A549 (cell line): ENCODE measurements around the gene MORN1. TPM values are rescaled to one million over a fixed set of nuclear protein-coding genes. Genes with fewer than 3 reads are reported as not detected.

Source experiments
- ATAC-seq, 2 experiments: fragments of 200-7000 bp in 1 of 2; fragments of >200 bp in 1 of 2; cut with Nextera tagmentation in 1 of 2; cut with Tn5 transposase in 1 of 2; 3 replicates each; pipeline versions ENCODE4 v1.8.0 to v1.9.1; 2018 to 2020; ENCODE audit warnings: mild to moderate bottlenecking in 1 of 2, moderate library complexity in 1 of 2
- CTCF ChIA-PET: fragments of 300-600 bp; sonication (Branson Sonifier 250); formaldehyde crosslinking; extraction: SDS; loops from one replicate; lab custom pipeline; 2021; ENCODE audit warnings: antibody characterized with exemption, inconsistent platforms; lab: Yijun Ruan, JAX
- POLR2A ChIA-PET: fragments of 350-600 bp; formaldehyde crosslinking; extraction: SDS; loops from one replicate; lab custom pipeline; 2021; ENCODE audit warnings: antibody characterized with exemption, inconsistent platforms; lab: Yijun Ruan, JAX
- DNase-seq, 2 experiments: peaks; one replicate each; pipeline versions ENCODE4 v3.0.0 to v3.0.0-alpha.2; 2011 to 2016; ENCODE audit warnings: low read depth in 1 of 2, low spot score in 1 of 2
- FAIRE-seq: peaks from 2 replicates; lab custom pipeline; 2011; peaks lifted over from hg19 to GRCh38; lab: Jason Lieb, UNC
- H3K27ac ChIP-seq, 2 experiments: fragments of >200 bp; sonication (Bioruptor Twin); formaldehyde crosslinking; 3 replicates each; pipeline ENCODE4 v1.5.1; 2016 to 2017
- H3K4me1 ChIP-seq: fragments of >200 bp; sonication (Bioruptor Twin); formaldehyde crosslinking; 3 replicates; pipeline ENCODE4 v1.6.1; 2016
- H3K4me2 ChIP-seq: fragments of >200 bp; sonication (Bioruptor Twin); formaldehyde crosslinking; 3 replicates; pipeline ENCODE4 v1.6.1; 2016
- H3K4me3 ChIP-seq: fragments of >200 bp; sonication (Bioruptor Twin); formaldehyde crosslinking; 3 replicates; pipeline ENCODE4 v1.5.1; 2016
- H3K9me3 ChIP-seq: fragments of >200 bp; sonication (Bioruptor Twin); formaldehyde crosslinking; 3 replicates; pipeline ENCODE4 v1.6.1; 2016
- CBX8 ChIP-seq: fragments of 200-600 bp; sonication (generic); IDR thresholded peaks from 2 replicates; pipeline ENCODE4 v1.6.1; 2016
- EHMT2 ChIP-seq: fragments of 200-600 bp; sonication (generic); IDR thresholded peaks from 2 replicates; pipeline ENCODE4 v1.6.1; 2016; ENCODE audit warnings: antibody characterized with exemption, low read depth, mild to moderate bottlenecking, moderate library complexity
- EP300 ChIP-seq, 2 experiments: fragments of >200 bp; sonication (Bioruptor Twin); formaldehyde crosslinking; IDR thresholded peaks; 2 replicates in 1 of 2; 3 replicates in 1 of 2; pipeline ENCODE4 v1.6.1; 2016 to 2017
- FOSL2 ChIP-seq, 2 experiments: fragments of 450-650 bp in 1 of 2; fragments of >200 bp in 1 of 2; sonication (Bioruptor Twin) in 1 of 2; formaldehyde crosslinking; IDR thresholded peaks; 2 replicates each; pipeline versions ENCODE4 v1.5.0 to v1.6.1; 2016 to 2020; ENCODE audit warnings: mild to moderate bottlenecking in 1 of 2, moderate library complexity in 1 of 2
- HOXB5 ChIP-seq: fragments of 250-450 bp; sonication (Bioruptor Pico); IDR thresholded peaks from 2 replicates; pipeline ENCODE4 v1.5.0; 2020; ENCODE audit warnings: mild to moderate bottlenecking, moderate library complexity
- JUNB ChIP-seq: fragments of >200 bp; sonication (Bioruptor Twin); formaldehyde crosslinking; IDR thresholded peaks from 2 replicates; pipeline ENCODE4 v1.6.1; 2016
- KDM5A ChIP-seq: fragments of 200-600 bp; sonication (generic); IDR thresholded peaks from 2 replicates; pipeline ENCODE4 v1.6.1; 2016; ENCODE audit warnings: antibody characterized with exemption, mild to moderate bottlenecking
- MAFK ChIP-seq: fragments of 450-650 bp; IDR thresholded peaks from 2 replicates; pipeline ENCODE4 v1.6.1; 2014; ENCODE audit not compliant: partially characterized antibody
- MYC ChIP-seq: IDR thresholded peaks from 2 replicates; pipeline ENCODE4 v1.6.1; 2012; ENCODE audit warnings: mild to moderate bottlenecking, inconsistent platforms, low read length, improper control_type of control experiment, borderline replicate concordance
- NR3C1 ChIP-seq: fragments of >200 bp; sonication (Bioruptor Twin); formaldehyde crosslinking; IDR thresholded peaks from 3 replicates; pipeline ENCODE4 v1.6.1; 2017
- PHF8 ChIP-seq: fragments of 200-600 bp; sonication (generic); IDR thresholded peaks from 2 replicates; pipeline ENCODE4 v1.6.1; 2016; ENCODE audit warnings: low read depth, mild to moderate bottlenecking, antibody characterized with exemption, moderate library complexity, borderline replicate concordance
- POLR2A ChIP-seq: IDR thresholded peaks from 2 replicates; pipeline ENCODE4 v1.6.1; 2012; ENCODE audit warnings: mild to moderate bottlenecking, low read length
- RARB ChIP-seq: fragments of 250-450 bp; sonication (Bioruptor Pico); IDR thresholded peaks from 2 replicates; pipeline ENCODE4 v1.8.0; 2021; ENCODE audit warnings: mild to moderate bottlenecking, moderate library complexity
- RFX5 ChIP-seq: fragments of 450-650 bp; IDR thresholded peaks from 2 replicates; pipeline ENCODE4 v1.7.1; 2014; ENCODE audit warnings: antibody characterized with exemption, mild to moderate bottlenecking, moderate library complexity
- SREBF2 ChIP-seq: fragments of 450-650 bp; IDR thresholded peaks from 2 replicates; pipeline ENCODE4 v1.6.1; 2014; ENCODE audit warnings: mild to moderate bottlenecking, moderate library complexity
- ZC3H11A ChIP-seq: fragments of 450-650 bp; IDR thresholded peaks from 2 replicates; pipeline ENCODE4 v1.6.1; 2014; ENCODE audit warnings: antibody characterized with exemption, mild to moderate bottlenecking
- ZNF302 ChIP-seq: fragments of 250-450 bp; sonication (Bioruptor Pico); IDR thresholded peaks from 2 replicates; pipeline ENCODE4 v1.9.0; 2021; ENCODE audit warnings: inconsistent platforms, mild to moderate bottlenecking, moderate library complexity
- ZSCAN20 ChIP-seq: fragments of 250-450 bp; sonication (Bioruptor Pico); IDR thresholded peaks from 2 replicates; pipeline ENCODE4 v1.8.0; 2022; ENCODE audit warnings: mild to moderate bottlenecking, moderate library complexity
- WGBS: methylation state at CpG from one replicate; pipeline ENCODE4 v1.1.6; 2017; ENCODE audit errors: missing lambda C conversion rate; 5-methylcytosine and 5-hydroxymethylcytosine counted together
- polyA plus RNA-seq, 4 experiments: library from polyadenylated mRNA; depleted of rRNA in 3 of 4; stranded (reverse); fragments of >200 nt; fragmentation: RNase III in 1 of 4; extraction: RNeasy Plus Mini Kit Qiagen cat#74134 plus additional on column Dnase treatment in 1 of 4; gene quantifications; 2 replicates in 3 of 4; 3 replicates in 1 of 4; pipeline ENCODE4 v1.2.3, GENCODE V29; 2011 to 2017
- TF ChIP-seq, protein P1 (sequence below): fragments of 200-600 bp; sonication (generic); IDR thresholded peaks from 2 replicates; pipeline ENCODE4 v1.6.1; 2016; ENCODE audit warnings: antibody characterized with exemption, mild to moderate bottlenecking, moderate library complexity
- TF ChIP-seq, protein P2 (sequence below): IDR thresholded peaks from 2 replicates; pipeline ENCODE4 v1.6.1; 2012; ENCODE audit warnings: low read depth, borderline replicate concordance
- TF ChIP-seq, protein P3 (sequence below): fragments of >200 bp; sonication (Bioruptor Twin); formaldehyde crosslinking; IDR thresholded peaks from 2 replicates; pipeline ENCODE4 v1.6.1; 2016
- TF ChIP-seq, protein P4 (sequence below): fragments of 250-450 bp; sonication (Bioruptor Pico); IDR thresholded peaks from 2 replicates; pipeline ENCODE4 v1.5.0; 2020; ENCODE audit warnings: low read depth, mild to moderate bottlenecking, moderate library complexity

The MORN1 gene
- polyA plus RNA-seq, 2 of the 4 experiments (the other 2 are of a cell fraction), result 6.9 to 8.9 TPM

DNA sequence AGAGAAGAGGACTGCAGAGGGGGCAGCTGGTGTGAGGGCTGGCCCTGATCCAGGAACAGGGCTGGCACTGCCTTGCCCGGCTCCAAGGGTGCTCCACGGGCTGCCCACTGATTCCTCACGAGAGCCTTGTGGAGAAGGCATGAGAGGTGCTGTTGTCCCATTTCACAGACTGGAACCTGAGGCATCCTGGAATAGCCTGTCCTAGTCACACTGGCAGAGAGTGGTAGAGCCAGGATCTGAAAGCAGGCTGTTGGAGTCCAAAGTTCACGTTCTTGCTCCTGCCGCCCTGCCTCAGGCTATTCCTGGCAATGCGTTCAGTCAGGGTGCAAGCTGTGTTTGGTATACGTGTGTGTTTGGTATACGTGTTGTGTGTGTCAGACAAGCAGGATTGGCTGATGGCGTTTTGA, 2.1 kb upstream of the MORN1 start:
- Histone ChIP-seq H3K4me2 (peak overlapping the region; percentile 100), H3K4me3 (peak overlapping the region; percentile 100; the same call in 2 of the 3 replicates), H3K9me3 (no peaks in the 10 kb centered on the region), H3K27ac (peak overlapping the region in 1 of 2 experiments; percentile 98; a peak in 1 of 6 replicates), H3K4me1 (peaks cover 25% of the 10 kb centered on the region)
- TF ChIP-seq CBX8, result no peak
- TF ChIP-seq SREBF2, result no peak
- no peak for TF ChIP-seq FOSL2 (IDR thresholded peaks at IDR 0.05)
- TF ChIP-seq FOSL2 (CRISPR knock-in tag; IDR thresholded peaks at IDR 0.05), result no peak
- TF ChIP-seq PHF8, result no peak
- TF ChIP-seq, protein P1, sequence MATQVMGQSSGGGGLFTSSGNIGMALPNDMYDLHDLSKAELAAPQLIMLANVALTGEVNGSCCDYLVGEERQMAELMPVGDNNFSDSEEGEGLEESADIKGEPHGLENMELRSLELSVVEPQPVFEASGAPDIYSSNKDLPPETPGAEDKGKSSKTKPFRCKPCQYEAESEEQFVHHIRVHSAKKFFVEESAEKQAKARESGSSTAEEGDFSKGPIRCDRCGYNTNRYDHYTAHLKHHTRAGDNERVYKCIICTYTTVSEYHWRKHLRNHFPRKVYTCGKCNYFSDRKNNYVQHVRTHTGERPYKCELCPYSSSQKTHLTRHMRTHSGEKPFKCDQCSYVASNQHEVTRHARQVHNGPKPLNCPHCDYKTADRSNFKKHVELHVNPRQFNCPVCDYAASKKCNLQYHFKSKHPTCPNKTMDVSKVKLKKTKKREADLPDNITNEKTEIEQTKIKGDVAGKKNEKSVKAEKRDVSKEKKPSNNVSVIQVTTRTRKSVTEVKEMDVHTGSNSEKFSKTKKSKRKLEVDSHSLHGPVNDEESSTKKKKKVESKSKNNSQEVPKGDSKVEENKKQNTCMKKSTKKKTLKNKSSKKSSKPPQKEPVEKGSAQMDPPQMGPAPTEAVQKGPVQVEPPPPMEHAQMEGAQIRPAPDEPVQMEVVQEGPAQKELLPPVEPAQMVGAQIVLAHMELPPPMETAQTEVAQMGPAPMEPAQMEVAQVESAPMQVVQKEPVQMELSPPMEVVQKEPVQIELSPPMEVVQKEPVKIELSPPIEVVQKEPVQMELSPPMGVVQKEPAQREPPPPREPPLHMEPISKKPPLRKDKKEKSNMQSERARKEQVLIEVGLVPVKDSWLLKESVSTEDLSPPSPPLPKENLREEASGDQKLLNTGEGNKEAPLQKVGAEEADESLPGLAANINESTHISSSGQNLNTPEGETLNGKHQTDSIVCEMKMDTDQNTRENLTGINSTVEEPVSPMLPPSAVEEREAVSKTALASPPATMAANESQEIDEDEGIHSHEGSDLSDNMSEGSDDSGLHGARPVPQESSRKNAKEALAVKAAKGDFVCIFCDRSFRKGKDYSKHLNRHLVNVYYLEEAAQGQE, result no peak
- TF ChIP-seq, protein P2, sequence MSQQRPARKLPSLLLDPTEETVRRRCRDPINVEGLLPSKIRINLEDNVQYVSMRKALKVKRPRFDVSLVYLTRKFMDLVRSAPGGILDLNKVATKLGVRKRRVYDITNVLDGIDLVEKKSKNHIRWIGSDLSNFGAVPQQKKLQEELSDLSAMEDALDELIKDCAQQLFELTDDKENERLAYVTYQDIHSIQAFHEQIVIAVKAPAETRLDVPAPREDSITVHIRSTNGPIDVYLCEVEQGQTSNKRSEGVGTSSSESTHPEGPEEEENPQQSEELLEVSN, result no peak
- TF ChIP-seq EHMT2, result no peak
- TF ChIP-seq NR3C1, result no peak
- no peak for TF ChIP-seq ZC3H11A
- TF ChIP-seq, protein P3, sequence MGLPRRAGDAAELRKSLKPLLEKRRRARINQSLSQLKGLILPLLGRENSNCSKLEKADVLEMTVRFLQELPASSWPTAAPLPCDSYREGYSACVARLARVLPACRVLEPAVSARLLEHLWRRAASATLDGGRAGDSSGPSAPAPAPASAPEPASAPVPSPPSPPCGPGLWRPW, result no peak
- no peak for TF ChIP-seq POLR2A
- TF ChIP-seq MAFK, result no peak
- CTCF ChIA-PET, result interaction anchor here (0.9 to 2.0 kb wide), 3 partner anchors 10 to 198 kb away, joined by 3 to 6 read pairs (median 5); no protein-coding TSS in a partner anchor
- DNase-seq, result no peak
- WGBS, result 67% methylated on average over 9 of the region's 9 CpGs
- FAIRE-seq, result no peak
- no peak for ATAC-seq
- POLR2A ChIA-PET, result no interaction called here

DNA sequence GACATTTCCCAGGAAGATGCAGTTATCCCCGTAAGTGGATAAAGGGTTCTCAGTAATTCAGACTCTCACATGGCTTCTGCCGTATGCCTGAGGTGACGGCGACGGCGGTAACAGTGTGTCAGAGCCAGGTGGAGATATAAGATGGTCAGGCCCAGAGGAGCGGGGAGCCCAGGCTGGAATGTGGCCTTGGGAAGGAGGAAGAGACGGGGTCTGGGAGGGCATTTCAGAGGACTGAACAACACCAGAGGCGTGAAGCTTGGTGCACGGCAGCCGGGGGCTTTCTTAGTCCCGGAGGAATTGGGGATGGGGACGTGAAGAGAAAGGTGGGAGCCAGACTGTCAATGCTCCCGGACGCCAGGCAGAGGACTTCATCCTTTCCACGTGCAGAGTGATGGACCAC, 1.3 kb upstream of the MORN1 start:
- DNase-seq (no peak), FAIRE-seq (no peak), ATAC-seq (no peak)
- Histone ChIP-seq H3K4me2 (peak overlapping the region; percentile 100), H3K4me3 (peak overlapping the region; percentile 100), H3K27ac (peak overlapping the region; percentile 98), H3K9me3 (no peaks in the 10 kb centered on the region), H3K4me1 (peaks cover 25% of the 10 kb centered on the region)
- ChIA-PET CTCF (interaction anchor here (0.6 to 4.4 kb wide), 2 partner anchors 11 to 155 kb away, joined by 3 to 32 read pairs; no protein-coding TSS in a partner anchor), POLR2A (no interaction called here)
- TF ChIP-seq KDM5A, result no peak
- TF ChIP-seq SREBF2, result no peak
- no peak for TF ChIP-seq RARB
- TF ChIP-seq, protein P4, sequence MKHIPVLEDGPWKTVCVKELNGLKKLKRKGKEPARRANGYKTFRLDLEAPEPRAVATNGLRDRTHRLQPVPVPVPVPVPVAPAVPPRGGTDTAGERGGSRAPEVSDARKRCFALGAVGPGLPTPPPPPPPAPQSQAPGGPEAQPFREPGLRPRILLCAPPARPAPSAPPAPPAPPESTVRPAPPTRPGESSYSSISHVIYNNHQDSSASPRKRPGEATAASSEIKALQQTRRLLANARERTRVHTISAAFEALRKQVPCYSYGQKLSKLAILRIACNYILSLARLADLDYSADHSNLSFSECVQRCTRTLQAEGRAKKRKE (CRISPR knock-in tag), result no peak
- no peak for TF ChIP-seq RFX5
- TF ChIP-seq FOSL2 (IDR thresholded peaks at IDR 0.05), result no peak
- TF ChIP-seq FOSL2 (CRISPR knock-in tag; IDR thresholded peaks at IDR 0.05), result no peak
- no peak for TF ChIP-seq MYC
- TF ChIP-seq JUNB, result no peak
- TF ChIP-seq ZSCAN20, result no peak
- TF ChIP-seq ZNF302 (CRISPR knock-in tag), result no peak
- no peak for TF ChIP-seq EP300 (IDR thresholded peaks at IDR 0.05)
- no peak for TF ChIP-seq NR3C1
- TF ChIP-seq PHF8, result no peak
- TF ChIP-seq HOXB5 (CRISPR knock-in tag), result no peak
- 65% methylated on average over 16 of the region's 16 CpGs for WGBS
